ENCODE data around the gene ZDHHC20. TPM values are rescaled to one million over a fixed set of nuclear protein-coding genes. Genes with fewer than 3 reads are reported as not detected.

The ZDHHC20 gene
- total RNA-seq, 3 donors from 2014 or later: 55.2 to 77.4 (median 74.4) TPM

DNA sequence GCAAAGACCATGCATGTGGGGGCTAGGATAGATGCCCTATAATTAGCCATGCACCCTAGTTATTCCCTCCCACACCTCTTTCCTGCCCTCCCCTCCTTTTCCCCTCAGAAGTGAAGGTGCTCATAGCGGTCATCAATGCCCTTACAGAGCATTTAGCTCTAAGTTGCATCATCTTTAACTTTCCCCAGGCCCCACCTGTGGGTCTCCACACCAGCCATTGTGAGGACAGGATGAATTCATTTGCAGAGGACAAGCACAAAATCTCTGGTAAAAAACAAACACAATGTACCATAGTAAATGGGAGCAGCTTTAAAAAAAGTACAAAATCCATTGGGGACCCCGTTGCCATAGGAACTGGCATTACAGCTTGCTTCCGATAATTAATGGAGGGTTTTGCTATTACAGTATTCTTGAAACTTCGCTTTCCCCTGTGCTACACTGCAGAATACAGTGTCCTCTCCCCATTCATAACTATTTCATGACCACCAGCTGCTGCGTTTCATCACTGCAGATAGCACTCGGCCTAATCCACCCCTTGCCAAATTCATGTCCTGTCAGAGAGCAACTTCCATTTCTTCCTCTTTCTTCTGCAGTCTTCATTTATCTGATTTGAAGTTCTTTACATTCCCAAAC lies 110.5 kb downstream of the ZDHHC20 start:
- TF ChIP-seq, protein P1, sequence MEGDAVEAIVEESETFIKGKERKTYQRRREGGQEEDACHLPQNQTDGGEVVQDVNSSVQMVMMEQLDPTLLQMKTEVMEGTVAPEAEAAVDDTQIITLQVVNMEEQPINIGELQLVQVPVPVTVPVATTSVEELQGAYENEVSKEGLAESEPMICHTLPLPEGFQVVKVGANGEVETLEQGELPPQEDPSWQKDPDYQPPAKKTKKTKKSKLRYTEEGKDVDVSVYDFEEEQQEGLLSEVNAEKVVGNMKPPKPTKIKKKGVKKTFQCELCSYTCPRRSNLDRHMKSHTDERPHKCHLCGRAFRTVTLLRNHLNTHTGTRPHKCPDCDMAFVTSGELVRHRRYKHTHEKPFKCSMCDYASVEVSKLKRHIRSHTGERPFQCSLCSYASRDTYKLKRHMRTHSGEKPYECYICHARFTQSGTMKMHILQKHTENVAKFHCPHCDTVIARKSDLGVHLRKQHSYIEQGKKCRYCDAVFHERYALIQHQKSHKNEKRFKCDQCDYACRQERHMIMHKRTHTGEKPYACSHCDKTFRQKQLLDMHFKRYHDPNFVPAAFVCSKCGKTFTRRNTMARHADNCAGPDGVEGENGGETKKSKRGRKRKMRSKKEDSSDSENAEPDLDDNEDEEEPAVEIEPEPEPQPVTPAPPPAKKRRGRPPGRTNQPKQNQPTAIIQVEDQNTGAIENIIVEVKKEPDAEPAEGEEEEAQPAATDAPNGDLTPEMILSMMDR (IDR thresholded peaks at IDR 0.05): no peak
- H3K4me1 ChIP-seq (ENCODE audit: low read depth): no peaks in the 10 kb centered on the region
- H3K36me3 ChIP-seq (ENCODE audit: low read depth): no peaks in the 10 kb centered on the region
- intact Hi-C loops (cut with DNase I, micrococcal nuclease): no loop called here
- DNase-seq (no peak), ATAC-seq (no peak)
- no peaks in the 10 kb centered on the region for H3K9me3 ChIP-seq
- H3K4me3 ChIP-seq: no peak overlapping the region

DNA sequence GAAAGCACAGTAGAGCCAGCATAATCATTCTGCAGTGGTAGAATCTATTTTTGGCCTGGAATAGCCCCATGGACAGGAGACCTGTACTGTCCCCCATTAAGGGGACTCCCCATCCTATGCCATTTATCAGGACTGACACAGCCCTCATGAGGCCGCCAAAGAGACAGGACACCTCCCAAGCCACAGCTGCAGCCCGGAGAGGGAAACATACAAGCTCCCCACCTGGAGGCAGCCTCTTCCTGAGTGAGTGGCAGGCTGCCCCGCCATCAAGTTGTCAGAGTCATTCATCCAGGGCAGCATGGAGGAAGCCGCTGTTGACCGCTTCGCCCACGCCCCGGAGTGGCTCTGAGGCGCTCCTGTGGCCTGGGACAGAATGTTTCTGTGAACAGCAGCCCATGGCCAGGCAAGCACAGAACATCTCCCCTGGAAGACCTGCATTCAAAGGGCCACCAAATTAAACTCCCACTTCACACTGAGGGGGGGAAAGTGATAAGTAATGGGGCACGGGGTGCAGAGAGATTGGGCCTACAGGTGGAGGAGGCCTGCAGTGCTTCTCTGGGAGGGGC lies 111.3 kb downstream of the ZDHHC20 start:
- DNase-seq (no peak), ATAC-seq (no peak)
- intact Hi-C loops (cut with DNase I, micrococcal nuclease): no loop called here
- H3K9me3 ChIP-seq: no peaks in the 10 kb centered on the region
- H3K4me3 ChIP-seq: no peak overlapping the region
- TF ChIP-seq, protein P1 (IDR thresholded peaks at IDR 0.05): no peak
- no peaks in the 10 kb centered on the region for H3K4me1 ChIP-seq (ENCODE audit: low read depth)
- H3K36me3 ChIP-seq (ENCODE audit: low read depth): no peaks in the 10 kb centered on the region

DNA sequence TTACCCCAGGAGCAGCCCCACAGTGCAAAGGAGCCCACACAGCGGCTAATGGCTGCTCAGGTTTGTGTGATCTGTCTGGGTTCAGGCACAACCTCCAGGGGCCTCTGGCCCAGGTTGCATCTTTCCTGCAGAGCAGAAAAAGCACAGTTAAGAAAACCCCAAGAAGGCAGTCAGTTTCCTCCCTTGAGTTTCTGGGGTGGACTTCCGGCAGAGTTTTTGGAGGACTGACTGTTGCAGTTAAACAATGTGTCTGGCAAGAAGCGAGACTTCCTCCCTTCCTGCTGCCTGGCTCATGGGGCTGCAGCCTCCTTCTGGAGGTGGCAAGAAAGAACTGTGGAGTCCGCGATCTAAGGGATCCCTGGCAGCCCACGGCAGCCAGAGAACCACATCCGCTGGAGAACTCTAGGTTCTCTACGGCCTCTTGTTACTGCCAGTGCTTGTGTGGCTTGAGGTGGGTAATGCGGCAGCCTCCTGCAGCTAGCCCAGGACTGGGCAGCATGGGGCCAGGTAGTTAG lies 114.4 kb downstream of the ZDHHC20 start:
- TF ChIP-seq, protein P1 (IDR thresholded peaks at IDR 0.05): no peak
- H3K4me3 ChIP-seq: no peak overlapping the region
- intact Hi-C loops (cut with DNase I, micrococcal nuclease): no loop called here
- H3K4me1 ChIP-seq (ENCODE audit: low read depth): no peaks in the 10 kb centered on the region
- ATAC-seq: peak; percentile 53
- DNase-seq: no peak
- no peaks in the 10 kb centered on the region for H3K36me3 ChIP-seq (ENCODE audit: low read depth)
- no peaks in the 10 kb centered on the region for H3K9me3 ChIP-seq

DNA sequence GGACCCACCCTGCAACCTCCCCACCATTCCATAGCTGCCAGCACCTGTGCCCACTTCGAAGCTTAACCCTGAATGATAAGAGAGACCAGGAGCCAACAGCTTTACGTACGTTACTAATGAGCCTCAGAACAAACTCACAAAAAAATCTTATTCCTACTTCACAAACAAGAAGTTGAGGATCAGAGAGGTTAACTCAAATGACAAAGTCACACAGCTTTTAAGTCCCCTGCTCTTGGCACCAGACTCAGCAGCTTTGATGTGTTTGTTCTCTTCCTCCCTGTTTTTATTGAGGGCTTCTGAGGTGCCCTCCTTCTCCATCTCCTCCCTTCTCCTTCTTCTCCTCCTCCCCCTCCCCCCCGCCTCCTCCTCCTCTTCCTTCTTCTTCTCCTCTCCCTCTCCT lies 115.4 kb downstream of the ZDHHC20 start:
- ATAC-seq: no peak
- intact Hi-C loops (cut with DNase I, micrococcal nuclease): no loop called here
- no peaks in the 10 kb centered on the region for H3K9me3 ChIP-seq
- no peaks in the 10 kb centered on the region for H3K36me3 ChIP-seq (ENCODE audit: low read depth)
- TF ChIP-seq, protein P1 (IDR thresholded peaks at IDR 0.05): no peak
- no peak for DNase-seq
- H3K4me3 ChIP-seq: no peak overlapping the region
- H3K4me1 ChIP-seq (ENCODE audit: low read depth): no peaks in the 10 kb centered on the region

DNA sequence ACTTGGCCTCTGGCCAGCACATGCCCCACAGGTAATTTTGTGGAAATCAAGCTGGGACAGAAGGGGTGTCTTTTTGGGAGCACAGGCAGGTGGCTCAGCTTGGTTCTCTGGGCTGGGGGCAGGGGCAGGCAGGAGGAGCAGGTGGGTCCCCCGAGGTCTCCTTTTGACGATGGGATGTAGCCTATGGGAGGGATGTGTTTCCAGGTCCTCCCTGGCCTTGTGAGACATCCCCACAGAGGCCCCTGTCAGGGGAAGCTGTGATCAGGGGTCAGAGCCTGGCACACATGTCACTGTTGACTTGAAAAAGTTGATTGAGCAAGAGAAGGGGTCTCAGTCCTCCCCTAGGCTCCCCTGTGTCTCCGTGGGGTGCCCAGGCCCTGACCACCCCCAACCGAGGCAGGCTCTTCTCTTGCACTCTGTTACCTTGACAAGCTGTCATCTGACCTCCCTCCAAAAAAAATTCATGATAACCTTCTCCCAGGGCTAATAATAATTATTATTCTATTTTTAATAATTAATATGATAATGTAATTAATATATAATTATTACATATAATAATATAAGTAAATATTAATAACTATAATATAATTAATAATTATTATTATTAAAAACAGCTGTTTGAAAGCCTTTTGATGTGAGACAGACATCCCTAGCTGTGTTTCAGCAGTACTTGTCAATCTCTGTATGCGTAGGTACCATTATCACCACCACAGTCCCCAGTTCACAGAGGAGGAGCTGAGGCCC lies 116.2 kb downstream of the ZDHHC20 start:
- H3K36me3 ChIP-seq (ENCODE audit: low read depth): no peaks in the 10 kb centered on the region
- ATAC-seq (no peak), DNase-seq (no peak)
- TF ChIP-seq, protein P1 (IDR thresholded peaks at IDR 0.05): no peak
- no peak overlapping the region for H3K4me3 ChIP-seq
- H3K9me3 ChIP-seq: no peaks in the 10 kb centered on the region
- no peaks in the 10 kb centered on the region for H3K4me1 ChIP-seq (ENCODE audit: low read depth)
- intact Hi-C loops (cut with DNase I, micrococcal nuclease): no loop called here

All from mucosa of descending colon (tissue), 3 donors.